IPS DF 4.7 (cell line): ENCODE data around the gene EYS.
"Not testable (repeated sequence)": the region's sequence is repeated elsewhere in the genome, so short reads cannot be mapped to it uniquely, and the experiment has no call there.

Experiments used
- DNase-seq: peaks from one replicate; pipeline ENCODE4 v3.0.0-alpha.2; 2013; ENCODE audit warnings: low spot score; ENCODE audit errors: extremely low read depth

Gene EYS

GRCh38 chr6:63858691-63859090 is 1848.3 kb downstream of the EYS start:
- no peak for DNase-seq

GRCh38 chr6:63856271-63856670 is 1850.8 kb downstream of the EYS start:
- no peak for DNase-seq

- no peak for DNase-seq
These were observed 1862.7 kb downstream of the EYS start for GRCh38 chr6:63844287-63844686.

GRCh38 chr6:63839485-63839884 is 1867.5 kb downstream of the EYS start:
- DNase-seq, result no peak

- DNase-seq, result not testable (repeated sequence)
These were observed 1878.3 kb downstream of the EYS start for GRCh38 chr6:63828678-63829077.

GRCh38 chr6:63824722-63825121 is 1882.3 kb downstream of the EYS start:
- no peak for DNase-seq

GRCh38 chr6:63821442-63821841 is 1885.6 kb downstream of the EYS start:
- no peak for DNase-seq

GRCh38 chr6:63819831-63820230 is 1887.2 kb downstream of the EYS start:
- DNase-seq, result no peak

GRCh38 chr6:63817492-63818050 is 1889.5 kb downstream of the EYS start:
- DNase-seq, result no peak

GRCh38 chr6:63816982-63817436 is 1890.0 kb downstream of the EYS start:
- peak; percentile 28 for DNase-seq

GRCh38 chr6:63816401-63816981 is 1890.5 kb downstream of the EYS start:
- no peak for DNase-seq

- DNase-seq, result no peak
These were observed 1892.6 kb downstream of the EYS start for GRCh38 chr6:63814459-63814858.

GRCh38 chr6:63813566-63814120 is 1893.4 kb downstream of the EYS start:
- DNase-seq, result no peak

- DNase-seq, result no peak
These were observed 1898.5 kb downstream of the EYS start for GRCh38 chr6:63808576-63808975.

- no peak for DNase-seq
These were observed 1900.0 kb downstream of the EYS start for GRCh38 chr6:63807056-63807455.

GRCh38 chr6:63806573-63806913 is 1900.5 kb downstream of the EYS start:
- no peak for DNase-seq

- DNase-seq, result no peak
These were observed 1901.0 kb downstream of the EYS start for GRCh38 chr6:63805808-63806572.

GRCh38 chr6:63805345-63805744 is 1901.7 kb downstream of the EYS start:
- DNase-seq, result no peak

GRCh38 chr6:63804381-63804956 is 1902.6 kb downstream of the EYS start:
- no peak for DNase-seq

GRCh38 chr6:63803371-63803770 is 1903.7 kb downstream of the EYS start:
- DNase-seq, result no peak

- no peak for DNase-seq
These were observed 1904.3 kb downstream of the EYS start for GRCh38 chr6:63802606-63803206.

GRCh38 chr6:63800386-63800785 is 1906.6 kb downstream of the EYS start:
- not testable (repeated sequence) for DNase-seq
